Keratinocyte (primary cell): ENCODE data around the gene NPPA. TPM values are rescaled to one million over a fixed set of nuclear protein-coding genes. Genes with fewer than 3 reads are reported as not detected.

Experiments
- DNase-seq: peaks from one replicate; pipeline ENCODE4 v3.0.0-alpha.2; 2011; ENCODE audit warnings: low read depth, missing footprints, low spot score
- FAIRE-seq: peaks from 2 replicates; lab custom pipeline; 2011; peaks lifted over from hg19 to GRCh38; lab: Jason Lieb, UNC
- H2AFZ ChIP-seq: 2 replicates; pipeline ENCODE4 v1.6.0; 2012; ENCODE audit warnings: low read length, control low read depth, inconsistent platforms; ENCODE audit not compliant: control insufficient read depth
- H3K27ac ChIP-seq: 2 replicates; pipeline ENCODE4 v1.5.1; 2011; ENCODE audit warnings: low read length; ENCODE audit not compliant: control insufficient read depth, insufficient read depth
- H3K27me3 ChIP-seq: 3 replicates; pipeline ENCODE4 v1.6.0; 2011; ENCODE audit warnings: low read length; ENCODE audit not compliant: control insufficient read depth, insufficient read depth; ENCODE audit errors: extremely low read depth
- H3K36me3 ChIP-seq, 2 experiments: 2 replicates in 1 of 2; 3 replicates in 1 of 2; pipeline ENCODE4 v1.5.1; 2011; ENCODE audit warnings: low read length in 2 of 2, mild to moderate bottlenecking in 1 of 2; ENCODE audit not compliant: control insufficient read depth in 2 of 2, insufficient read depth in 2 of 2; ENCODE audit errors: extremely low read depth in 1 of 2
- H3K4me1 ChIP-seq: 3 replicates; pipeline ENCODE4 v1.5.1; 2011; ENCODE audit warnings: low read length; ENCODE audit not compliant: control insufficient read depth, insufficient read depth; ENCODE audit errors: extremely low read depth
- H3K4me2 ChIP-seq: 3 replicates; pipeline ENCODE4 v1.6.0; 2011; ENCODE audit warnings: low read depth, low read length; ENCODE audit not compliant: control insufficient read depth, insufficient read depth; ENCODE audit errors: extremely low read depth
- H3K4me3 ChIP-seq, 3 experiments: fragments of 200-600 bp in 1 of 3; sonication (generic) in 1 of 3; 2 replicates in 2 of 3; 3 replicates in 1 of 3; pipeline ENCODE4 v1.5.1; 2011 to 2016; ENCODE audit warnings: low read length in 3 of 3, mild to moderate bottlenecking in 3 of 3, control low read depth in 2 of 3, inconsistent platforms in 1 of 3, low read depth in 1 of 3, mixed read lengths in 1 of 3, mixed run types in 1 of 3, moderate library complexity in 1 of 3; ENCODE audit not compliant: control insufficient read depth in 2 of 3, insufficient read depth in 2 of 3; ENCODE audit errors: extremely low read depth in 1 of 3
- H3K79me2 ChIP-seq: 2 replicates; pipeline ENCODE4 v1.6.0; 2012; ENCODE audit warnings: low read length; ENCODE audit not compliant: control insufficient read depth, insufficient read depth
- H3K9ac ChIP-seq: 3 replicates; pipeline ENCODE4 v1.6.0; 2011; ENCODE audit warnings: low read length; ENCODE audit not compliant: control insufficient read depth, insufficient read depth; ENCODE audit errors: extremely low read depth
- H3K9me1 ChIP-seq: 3 replicates; pipeline ENCODE4 v1.6.0; 2011; ENCODE audit warnings: low read length; ENCODE audit not compliant: control insufficient read depth, insufficient read depth; ENCODE audit errors: extremely low read depth
- H3K9me3 ChIP-seq: 2 replicates; pipeline ENCODE4 v1.5.1; 2012; ENCODE audit warnings: low read depth, low read length; ENCODE audit not compliant: control insufficient read depth
- H4K20me1 ChIP-seq: 3 replicates; pipeline ENCODE4 v1.6.0; 2011; ENCODE audit warnings: low read length; ENCODE audit not compliant: control insufficient read depth, insufficient read depth; ENCODE audit errors: extremely low read depth
- CTCF ChIP-seq, 3 experiments: IDR thresholded peaks in 1 of 3; conservative IDR thresholded peaks in 1 of 3; optimal IDR thresholded peaks in 1 of 3; 2 replicates in 2 of 3; 3 replicates in 1 of 3; pipeline versions ENCODE3 to v1.5.1; 2011; ENCODE audit warnings: low read length in 3 of 3, mild to moderate bottlenecking in 3 of 3, moderate library complexity in 2 of 3, control low read depth in 1 of 3, inconsistent platforms in 1 of 3; ENCODE audit not compliant: insufficient read depth in 2 of 3; ENCODE audit errors: extremely low read depth in 1 of 3
- EZH2 ChIP-seq: IDR thresholded peaks from one replicate; pipeline ENCODE4 v1.6.1; 2012; ENCODE audit warnings: inconsistent platforms, mild to moderate bottlenecking, low read length, moderate library complexity
- dilution Hi-C: fragments of 300-500 bp; cut with MboI; formaldehyde crosslinking; loops from one replicate; pipeline ENCODE4 v1.7.0; 2020; ENCODE audit warnings: low sequenced_read_pairs; ENCODE audit not compliant: extremely low pct_ligation_motif_present
- polyA plus RNA-seq, 5 experiments: library from polyadenylated mRNA; depleted of rRNA in 3 of 5; stranded (reverse) in 3 of 5; stranded (forward) in 1 of 5; unstranded in 1 of 5; fragments of >200 nt; gene quantifications; 1 replicate in 1 of 5; 2 replicates in 3 of 5; 3 replicates in 1 of 5; pipeline versions ENCODE4 v1.2.1 to v1.2.3, GENCODE V29; 2011 to 2012; ENCODE audit warnings: missing spikeins in 2 of 5, low read depth in 1 of 5, low replicate concordance in 1 of 5

The NPPA gene
- polyA plus RNA-seq, 1 donor (not counting 4 experiments of a cell fraction or from before 2014, with no cell fraction given), result not detected

DNA sequence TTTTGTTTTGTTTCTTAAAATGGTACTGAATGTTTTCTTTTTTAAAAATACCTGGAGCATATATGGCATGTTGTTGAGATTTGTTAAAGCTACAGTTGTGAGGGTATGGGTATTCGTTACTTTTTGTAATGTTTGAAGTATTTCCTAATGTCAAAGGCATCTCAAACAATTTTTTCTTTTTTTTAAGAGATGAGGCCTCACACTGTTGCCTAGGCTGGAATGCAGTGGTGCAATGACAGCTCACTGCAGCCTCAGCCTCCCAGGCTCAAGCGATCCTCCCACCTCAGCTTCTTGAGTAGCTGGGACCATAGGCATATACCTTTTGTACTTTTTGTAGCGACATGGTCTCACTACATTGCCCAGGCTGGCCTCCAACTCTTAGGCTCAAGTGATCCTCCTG lies 25.5 kb downstream of the NPPA start:
- peaks cover 30 to 35% of the 10 kb centered on the region in 2 experiments for H3K36me3 ChIP-seq
- no peak overlapping the region for H3K4me2 ChIP-seq
- no peaks in the 10 kb centered on the region for H3K9me3 ChIP-seq
- no peaks in the 10 kb centered on the region for H3K79me2 ChIP-seq
- dilution Hi-C loops, result no loop called here
- no peak overlapping the region for H3K27ac ChIP-seq
- no peaks in the 10 kb centered on the region for H4K20me1 ChIP-seq
- DNase-seq (no peak), FAIRE-seq (no peak)
- TF ChIP-seq EZH2, result no peak
- no peak for TF ChIP-seq CTCF (optimal IDR thresholded peaks at IDR 0.05 in 1 of 3, IDR thresholded peaks at IDR 0.05 in 1 of 3, conservative IDR thresholded peaks at IDR 0.05 in 1 of 3; ENCODE audit: extremely low read depth in 1 of 3, insufficient read depth in 2 of 3, low read length in 3 of 3)
- no peaks in the 10 kb centered on the region for H3K9me1 ChIP-seq
- H3K9ac ChIP-seq, result no peak overlapping the region
- H3K4me3 ChIP-seq, result no peak overlapping the region
- H3K27me3 ChIP-seq, result no peaks in the 10 kb centered on the region
- H3K4me1 ChIP-seq, result peaks cover 7% of the 10 kb centered on the region
- H2AFZ ChIP-seq, result no peak overlapping the region

DNA sequence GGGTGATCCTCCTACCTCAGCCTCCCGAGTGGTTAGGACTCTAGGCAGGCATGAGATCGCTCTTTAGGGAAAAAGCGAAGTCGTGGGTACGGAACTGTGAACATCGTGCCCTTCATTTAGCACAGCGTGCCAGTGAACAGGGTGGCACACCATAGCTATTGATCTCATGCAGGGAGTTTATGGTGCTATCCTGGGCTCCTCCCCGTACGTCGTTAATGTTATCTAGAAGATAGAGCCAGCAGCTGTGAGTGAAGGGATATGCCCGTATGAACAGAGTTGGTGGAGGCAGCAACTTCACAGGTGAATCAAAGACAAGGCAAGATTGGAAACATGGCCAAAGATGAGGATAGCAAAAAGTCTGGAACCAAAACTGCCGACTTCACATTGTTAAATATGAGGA lies 30.4 kb downstream of the NPPA start:
- H3K4me3 ChIP-seq, result no peak overlapping the region
- H3K27me3 ChIP-seq, result no peaks in the 10 kb centered on the region
- H3K4me2 ChIP-seq, result no peak overlapping the region
- H3K36me3 ChIP-seq, result peaks cover 19 to 28% of the 10 kb centered on the region in 2 experiments
- no peak overlapping the region for H2AFZ ChIP-seq
- peaks cover 7% of the 10 kb centered on the region for H3K4me1 ChIP-seq
- peaks cover 3% of the 10 kb centered on the region for H4K20me1 ChIP-seq
- H3K27ac ChIP-seq, result no peak overlapping the region
- H3K9me1 ChIP-seq, result no peaks in the 10 kb centered on the region
- peaks cover 21% of the 10 kb centered on the region for H3K79me2 ChIP-seq
- FAIRE-seq, result no peak
- H3K9ac ChIP-seq, result no peak overlapping the region
- H3K9me3 ChIP-seq, result no peaks in the 10 kb centered on the region
- DNase-seq, result no peak
- TF ChIP-seq CTCF (optimal IDR thresholded peaks at IDR 0.05 in 1 of 3, IDR thresholded peaks at IDR 0.05 in 1 of 3, conservative IDR thresholded peaks at IDR 0.05 in 1 of 3; ENCODE audit: extremely low read depth in 1 of 3, insufficient read depth in 2 of 3, low read length in 3 of 3), result no peak
- TF ChIP-seq EZH2, result no peak
- dilution Hi-C loops, result no loop called here
